ENCODE data around the gene AUTS2.

AUTS2 gene

DNA sequence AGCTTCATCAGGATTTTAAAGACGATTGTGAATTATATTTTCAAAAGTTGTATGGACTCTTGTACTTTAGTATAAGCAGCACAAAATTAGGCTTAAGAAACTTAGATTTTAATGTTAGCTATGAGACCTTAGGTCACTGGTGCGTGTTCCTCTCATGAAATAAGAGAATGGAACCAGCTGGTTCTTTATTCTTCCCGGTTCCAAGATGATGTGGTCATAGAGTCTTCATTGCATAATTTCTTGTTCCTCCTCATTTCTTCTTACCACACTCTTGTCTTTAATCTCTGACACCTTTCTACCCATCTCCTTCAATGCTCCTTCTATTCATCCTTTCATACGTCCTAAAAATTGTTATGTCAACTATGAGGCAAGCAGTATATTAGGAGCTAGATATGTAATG lies 437.2 kb downstream of the AUTS2 start:
- H3K9me3 ChIP-seq (ENCODE audit: insufficient read depth, low read length) = no peaks in the 10 kb centered on the region
- H3K4me1 ChIP-seq (ENCODE audit: insufficient read depth, insufficient read length) = no peaks in the 10 kb centered on the region
- DNase-seq (ENCODE audit: low read depth, low spot score) = no peak
- TF ChIP-seq YY1 (IDR thresholded peaks at IDR 0.05; ENCODE audit: insufficient read depth, insufficient read length) (no peak), ZNF274 (IDR thresholded peaks at IDR 0.05; ENCODE audit: low read depth, low read length) (no peak), SUZ12 (IDR thresholded peaks at IDR 0.05; ENCODE audit: extremely low read depth, insufficient read depth, insufficient read length) (no peak)
- H3K9ac ChIP-seq (ENCODE audit: insufficient read length, low read depth) = no peak overlapping the region
- no peaks in the 10 kb centered on the region for H3K36me3 ChIP-seq (ENCODE audit: insufficient read depth, insufficient read length, low read length)
- H3K27me3 ChIP-seq (ENCODE audit: insufficient read depth, insufficient read length) = no peaks in the 10 kb centered on the region
- no peak overlapping the region for H3K4me3 ChIP-seq (ENCODE audit: insufficient read length, low read depth)

DNA sequence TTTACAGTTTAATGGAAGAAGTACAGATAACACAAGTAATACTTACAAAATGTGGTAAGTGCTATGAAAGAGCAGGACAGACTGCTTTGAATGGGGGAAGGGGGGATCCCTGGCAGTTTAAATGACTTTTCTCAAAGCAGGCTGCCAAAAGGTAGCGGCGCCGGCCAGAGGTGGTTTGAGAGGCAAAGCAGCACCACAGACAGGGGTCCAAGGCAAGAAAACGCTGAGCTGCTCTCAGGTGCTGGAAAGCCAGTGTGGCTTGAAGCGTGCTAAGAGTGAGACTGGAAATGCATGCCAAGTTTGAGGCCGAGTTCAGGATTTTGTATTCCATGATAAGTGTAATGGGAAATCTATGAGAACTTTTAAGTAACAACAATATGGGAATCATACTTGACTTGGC lies 437.7 kb downstream of the AUTS2 start:
- DNase-seq (ENCODE audit: low read depth, low spot score) = no peak
- TF ChIP-seq ZNF274 (IDR thresholded peaks at IDR 0.05; ENCODE audit: low read depth, low read length) (no peak), YY1 (IDR thresholded peaks at IDR 0.05; ENCODE audit: insufficient read depth, insufficient read length) (no peak), SUZ12 (IDR thresholded peaks at IDR 0.05; ENCODE audit: extremely low read depth, insufficient read depth, insufficient read length) (no peak)
- Histone ChIP-seq H3K27me3 (ENCODE audit: insufficient read depth, insufficient read length) (no peaks in the 10 kb centered on the region), H3K9ac (ENCODE audit: insufficient read length, low read depth) (no peak overlapping the region), H3K4me3 (ENCODE audit: insufficient read length, low read depth) (no peak overlapping the region), H3K36me3 (ENCODE audit: insufficient read depth, insufficient read length, low read length) (no peaks in the 10 kb centered on the region), H3K4me1 (ENCODE audit: insufficient read depth, insufficient read length) (no peaks in the 10 kb centered on the region), H3K9me3 (ENCODE audit: insufficient read depth, low read length) (no peaks in the 10 kb centered on the region)

DNA sequence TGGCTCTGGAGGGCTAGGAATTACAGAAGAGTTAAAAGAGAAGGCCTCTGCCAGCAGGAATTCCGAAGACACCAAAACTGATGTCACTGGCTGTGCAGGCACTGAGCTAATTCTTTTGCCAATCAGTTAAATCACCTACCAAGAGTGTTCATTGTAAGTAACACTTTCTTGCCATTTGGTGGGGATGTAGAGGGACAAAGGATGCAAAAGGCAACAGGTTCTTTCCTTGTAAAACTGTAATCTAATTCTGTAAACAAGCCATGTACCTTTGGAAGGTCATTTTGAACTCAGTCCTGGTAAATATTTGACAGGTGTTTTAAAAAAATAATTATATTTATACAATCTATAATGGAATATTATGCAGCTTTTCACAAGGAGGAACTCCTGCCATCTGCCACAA lies 438.4 kb downstream of the AUTS2 start:
- Histone ChIP-seq H3K9ac (ENCODE audit: insufficient read length, low read depth) (no peak overlapping the region), H3K4me3 (ENCODE audit: insufficient read length, low read depth) (no peak overlapping the region), H3K4me1 (ENCODE audit: insufficient read depth, insufficient read length) (no peaks in the 10 kb centered on the region), H3K27me3 (ENCODE audit: insufficient read depth, insufficient read length) (no peaks in the 10 kb centered on the region), H3K9me3 (ENCODE audit: insufficient read depth, low read length) (no peaks in the 10 kb centered on the region), H3K36me3 (ENCODE audit: insufficient read depth, insufficient read length, low read length) (no peaks in the 10 kb centered on the region)
- DNase-seq (ENCODE audit: low read depth, low spot score) = no peak
- TF ChIP-seq YY1 (IDR thresholded peaks at IDR 0.05; ENCODE audit: insufficient read depth, insufficient read length) (no peak), ZNF274 (IDR thresholded peaks at IDR 0.05; ENCODE audit: low read depth, low read length) (no peak), SUZ12 (IDR thresholded peaks at IDR 0.05; ENCODE audit: extremely low read depth, insufficient read depth, insufficient read length) (no peak)

DNA sequence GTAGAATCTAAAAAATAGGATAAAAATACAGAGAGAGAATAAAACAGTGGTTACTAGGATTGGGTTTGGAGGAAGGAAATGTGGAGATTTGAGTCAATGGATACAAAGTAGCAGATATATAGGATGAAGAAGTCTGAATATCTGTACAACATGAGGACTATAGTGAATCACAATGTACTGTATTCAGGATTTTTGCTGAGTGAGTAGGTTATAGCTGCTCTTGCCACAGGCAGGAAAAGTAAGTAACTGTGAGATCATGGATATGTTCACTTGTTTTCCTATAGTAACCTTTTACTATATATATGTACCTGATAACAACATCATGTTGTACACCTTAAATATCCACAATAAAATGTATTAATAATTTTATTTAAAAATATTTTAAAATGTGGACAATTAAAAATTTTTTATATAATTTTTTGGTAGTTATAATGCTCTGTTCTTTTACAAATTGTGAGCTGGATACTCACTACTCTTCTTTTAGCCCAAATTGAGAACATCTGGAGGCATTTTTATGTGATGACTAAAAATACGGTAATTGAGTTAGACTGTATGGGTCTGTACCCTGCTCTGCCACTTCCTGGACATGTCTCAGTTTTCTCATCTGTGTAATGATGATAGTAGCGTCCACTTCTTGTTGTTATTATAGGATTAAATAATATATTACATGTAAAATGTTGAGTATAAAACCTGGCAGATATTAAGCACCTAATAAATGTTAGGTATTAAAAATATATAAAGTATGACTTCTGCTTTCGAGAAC lies 439.1 kb downstream of the AUTS2 start:
- no peak for DNase-seq (ENCODE audit: low read depth, low spot score)
- Histone ChIP-seq H3K36me3 (ENCODE audit: insufficient read depth, insufficient read length, low read length) (no peaks in the 10 kb centered on the region), H3K9me3 (ENCODE audit: insufficient read depth, low read length) (no peaks in the 10 kb centered on the region), H3K27me3 (ENCODE audit: insufficient read depth, insufficient read length) (no peaks in the 10 kb centered on the region), H3K4me3 (ENCODE audit: insufficient read length, low read depth) (no peak overlapping the region), H3K9ac (ENCODE audit: insufficient read length, low read depth) (no peak overlapping the region), H3K4me1 (ENCODE audit: insufficient read depth, insufficient read length) (no peaks in the 10 kb centered on the region)
- TF ChIP-seq ZNF274 (IDR thresholded peaks at IDR 0.05; ENCODE audit: low read depth, low read length) (no peak), SUZ12 (IDR thresholded peaks at IDR 0.05; ENCODE audit: extremely low read depth, insufficient read depth, insufficient read length) (no peak), YY1 (IDR thresholded peaks at IDR 0.05; ENCODE audit: insufficient read depth, insufficient read length) (no peak)

DNA sequence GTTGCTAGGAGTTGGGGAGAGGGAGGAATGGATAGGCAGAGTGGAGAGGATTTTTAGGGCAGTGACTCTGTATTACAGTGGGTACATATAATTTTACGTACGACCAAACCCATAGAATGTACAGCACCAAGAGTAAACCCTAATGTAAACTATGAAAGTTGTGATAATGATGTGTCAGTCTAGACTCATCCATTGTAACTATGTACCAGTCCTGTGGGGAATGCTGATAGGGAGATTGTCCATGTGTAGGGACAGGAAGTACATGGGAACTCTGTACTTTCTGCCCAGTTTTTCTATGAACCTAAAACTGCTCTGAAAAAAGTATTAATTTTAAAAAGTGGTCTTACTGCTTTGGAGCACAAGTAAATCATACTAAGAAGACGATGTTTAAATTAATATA lies 441.8 kb downstream of the AUTS2 start:
- Histone ChIP-seq H3K9ac (ENCODE audit: insufficient read length, low read depth) (no peak overlapping the region), H3K4me3 (ENCODE audit: insufficient read length, low read depth) (no peak overlapping the region), H3K9me3 (ENCODE audit: insufficient read depth, low read length) (no peaks in the 10 kb centered on the region), H3K4me1 (ENCODE audit: insufficient read depth, insufficient read length) (no peaks in the 10 kb centered on the region), H3K36me3 (ENCODE audit: insufficient read depth, insufficient read length, low read length) (no peaks in the 10 kb centered on the region), H3K27me3 (ENCODE audit: insufficient read depth, insufficient read length) (no peaks in the 10 kb centered on the region)
- DNase-seq (ENCODE audit: low read depth, low spot score) = no peak
- no peak for TF ChIP-seq ZNF274 (IDR thresholded peaks at IDR 0.05; ENCODE audit: low read depth, low read length)
- no peak for TF ChIP-seq SUZ12 (IDR thresholded peaks at IDR 0.05; ENCODE audit: extremely low read depth, insufficient read depth, insufficient read length)
- TF ChIP-seq YY1 (IDR thresholded peaks at IDR 0.05; ENCODE audit: insufficient read depth, insufficient read length) = no peak

DNA sequence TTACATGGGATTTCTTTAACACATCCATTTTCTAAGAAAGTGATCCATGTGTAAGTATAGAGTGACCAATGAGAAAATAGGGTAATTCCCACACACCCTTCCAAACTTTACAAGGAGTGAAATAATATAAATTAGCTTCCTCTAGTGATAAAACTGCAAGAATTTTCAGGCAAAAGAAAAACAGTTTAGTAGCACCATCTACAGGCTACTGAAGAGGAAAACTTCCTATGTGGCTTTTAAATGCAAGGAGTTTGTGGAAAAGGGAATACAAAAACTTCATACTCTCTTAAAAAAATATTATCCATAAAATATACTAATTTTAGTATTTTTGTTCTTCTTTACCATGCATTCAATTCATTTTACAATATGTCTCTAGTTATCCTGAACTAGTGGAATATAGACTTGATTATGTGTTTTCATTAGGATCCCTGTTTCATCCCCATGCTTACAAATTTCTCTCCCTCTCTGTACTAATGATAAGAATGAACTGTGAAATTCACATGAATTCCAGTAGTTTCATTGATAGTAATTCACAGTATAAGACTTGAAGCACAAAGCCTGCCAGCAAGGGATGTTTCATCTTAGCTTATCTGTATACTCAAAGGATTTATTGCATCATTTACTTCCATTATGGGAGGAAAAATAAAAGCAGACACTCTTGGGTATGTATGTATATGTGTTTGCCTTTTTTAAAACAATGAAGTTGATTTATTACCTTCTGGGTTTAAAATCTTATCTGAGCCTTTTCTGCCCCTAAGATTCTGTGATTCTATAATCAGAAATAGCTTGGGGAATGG lies 442.9 kb downstream of the AUTS2 start:
- no peaks in the 10 kb centered on the region for H3K9me3 ChIP-seq (ENCODE audit: insufficient read depth, low read length)
- no peaks in the 10 kb centered on the region for H3K4me1 ChIP-seq (ENCODE audit: insufficient read depth, insufficient read length)
- no peak overlapping the region for H3K9ac ChIP-seq (ENCODE audit: insufficient read length, low read depth)
- H3K4me3 ChIP-seq (ENCODE audit: insufficient read length, low read depth) = no peak overlapping the region
- H3K27me3 ChIP-seq (ENCODE audit: insufficient read depth, insufficient read length) = no peaks in the 10 kb centered on the region
- TF ChIP-seq ZNF274 (IDR thresholded peaks at IDR 0.05; ENCODE audit: low read depth, low read length) (no peak), YY1 (IDR thresholded peaks at IDR 0.05; ENCODE audit: insufficient read depth, insufficient read length) (no peak), SUZ12 (IDR thresholded peaks at IDR 0.05; ENCODE audit: extremely low read depth, insufficient read depth, insufficient read length) (no peak)
- no peaks in the 10 kb centered on the region for H3K36me3 ChIP-seq (ENCODE audit: insufficient read depth, insufficient read length, low read length)
- no peak for DNase-seq (ENCODE audit: low read depth, low spot score)

DNA sequence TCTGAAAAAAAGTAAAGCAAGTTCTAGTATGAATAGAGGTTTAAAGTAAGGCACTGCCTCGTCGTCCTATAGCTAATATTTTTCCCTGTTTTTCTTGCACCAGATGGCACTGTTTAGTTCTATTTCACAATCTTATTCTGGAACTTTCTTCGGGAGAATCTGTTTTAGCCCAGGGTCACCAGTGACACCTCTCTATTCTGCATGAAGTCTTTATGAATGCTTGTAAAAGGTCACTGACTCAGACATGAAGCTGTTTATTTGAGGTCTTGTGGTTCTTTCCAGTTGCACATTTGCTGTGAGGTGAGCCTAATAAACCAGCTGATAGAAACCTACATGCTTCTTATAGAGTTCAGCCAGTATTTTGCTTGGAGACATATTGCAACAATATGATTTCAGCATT lies 444.3 kb downstream of the AUTS2 start:
- Histone ChIP-seq H3K9ac (ENCODE audit: insufficient read length, low read depth) (no peak overlapping the region), H3K9me3 (ENCODE audit: insufficient read depth, low read length) (no peaks in the 10 kb centered on the region), H3K4me3 (ENCODE audit: insufficient read length, low read depth) (no peak overlapping the region), H3K27me3 (ENCODE audit: insufficient read depth, insufficient read length) (no peaks in the 10 kb centered on the region), H3K36me3 (ENCODE audit: insufficient read depth, insufficient read length, low read length) (no peaks in the 10 kb centered on the region), H3K4me1 (ENCODE audit: insufficient read depth, insufficient read length) (no peaks in the 10 kb centered on the region)
- TF ChIP-seq ZNF274 (IDR thresholded peaks at IDR 0.05; ENCODE audit: low read depth, low read length) (no peak), YY1 (IDR thresholded peaks at IDR 0.05; ENCODE audit: insufficient read depth, insufficient read length) (no peak), SUZ12 (IDR thresholded peaks at IDR 0.05; ENCODE audit: extremely low read depth, insufficient read depth, insufficient read length) (no peak)
- no peak for DNase-seq (ENCODE audit: low read depth, low spot score)
